ENCODE results near the gene ADAMTS16.

DNA sequence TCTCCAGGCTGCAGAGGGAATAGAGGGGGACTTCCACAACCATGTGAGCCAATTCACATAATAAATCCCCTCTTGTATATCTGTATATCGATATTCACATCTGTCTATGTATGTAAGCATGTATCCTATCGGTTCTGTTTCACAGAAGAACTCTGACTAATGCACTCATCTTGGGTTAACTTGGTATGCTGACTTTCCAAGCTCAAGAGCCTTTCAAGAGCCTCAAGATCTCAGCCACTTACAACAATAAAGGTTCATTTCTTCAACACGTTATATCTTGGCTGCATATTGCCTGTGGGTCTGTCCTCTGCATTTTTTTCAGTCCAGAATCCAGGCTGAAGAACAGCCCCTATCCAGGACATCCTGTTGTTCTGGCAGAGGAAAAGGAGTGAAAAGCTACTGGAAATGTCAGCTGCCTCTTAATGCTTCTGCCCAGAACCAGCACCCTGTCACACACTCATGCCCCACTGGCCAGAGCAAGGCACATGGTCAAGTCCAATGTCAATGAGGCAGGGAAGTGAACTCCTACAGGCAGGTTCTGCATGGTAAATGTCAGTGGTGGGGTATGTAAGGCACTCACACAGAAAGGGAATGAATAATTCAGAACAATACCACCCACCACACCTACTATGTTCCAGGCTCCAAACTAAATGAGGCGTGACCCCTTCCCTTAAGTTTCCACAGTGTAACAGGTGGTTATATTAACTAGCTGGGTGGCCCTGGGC is 190.8 kb downstream of the ADAMTS16 start:
- TF ChIP-seq CTCF (IDR thresholded peaks at IDR 0.05 in 8 of 11, conservative IDR thresholded peaks at IDR 0.05 in 3 of 11) (no peak), POLR2A (IDR thresholded peaks at IDR 0.05) (no peak), POLR2AphosphoS5 (IDR thresholded peaks at IDR 0.05) (no peak)
